SK-N-SH treated with all-trans-retinoic acid at 6 μM for 48 hours (cell line): Measurements from ENCODE around the gene DDB1.

Source experiments
- ATAC-seq: fragments of 200-7000 bp; cut with Tn5 transposase; 3 replicates; pipeline ENCODE4 v1.9.1; 2020; ENCODE audit warnings: mild to moderate bottlenecking, moderate library complexity
- ARNTL ChIP-seq: fragments of 450-650 bp; formaldehyde crosslinking; IDR thresholded peaks from 2 replicates; pipeline ENCODE4 v1.5.0; 2020; ENCODE audit warnings: low read depth, mild to moderate bottlenecking, moderate library complexity, borderline replicate concordance
- BACH2 ChIP-seq: fragments of 250-450 bp; sonication (Bioruptor Pico); IDR thresholded peaks from 2 replicates; pipeline ENCODE4 v1.9.0; 2021; ENCODE audit warnings: mild to moderate bottlenecking, borderline replicate concordance
- CREB5 ChIP-seq: fragments of 250-450 bp; sonication (Bioruptor Pico); IDR thresholded peaks from 2 replicates; pipeline ENCODE4 v1.5.1; 2020; ENCODE audit warnings: low read depth, mild to moderate bottlenecking, moderate library complexity
- CSDC2 ChIP-seq: fragments of 250-450 bp; sonication (Bioruptor Pico); IDR thresholded peaks from 2 replicates; pipeline ENCODE4 v1.5.0; 2020; ENCODE audit warnings: mild to moderate bottlenecking, moderate library complexity
- ESRRG ChIP-seq: fragments of 250-450 bp; sonication (Bioruptor Pico); IDR thresholded peaks from 2 replicates; pipeline ENCODE4 v1.6.1; 2021; ENCODE audit warnings: mild to moderate bottlenecking
- ISL1 ChIP-seq: fragments of 250-450 bp; sonication (Bioruptor Pico); IDR thresholded peaks from 2 replicates; pipeline ENCODE4 v2.1.2; 2022; ENCODE audit warnings: mild to moderate bottlenecking, moderate library complexity
- OSR1 ChIP-seq: fragments of 250-450 bp; sonication (Bioruptor Pico); IDR thresholded peaks from 2 replicates; pipeline ENCODE4 v1.8.0; 2022; ENCODE audit warnings: moderate library complexity, mild to moderate bottlenecking, inconsistent platforms
- PATZ1 ChIP-seq: fragments of 250-450 bp; sonication (Bioruptor Pico); IDR thresholded peaks from 2 replicates; pipeline ENCODE4 v1.8.0; 2020; ENCODE audit warnings: mild to moderate bottlenecking, moderate library complexity, borderline replicate concordance
- PPARA ChIP-seq: fragments of 250-450 bp; sonication (Bioruptor Pico); IDR thresholded peaks from 2 replicates; pipeline ENCODE4 v1.5.0; 2020; ENCODE audit warnings: mild to moderate bottlenecking, borderline replicate concordance
- RARB ChIP-seq: fragments of 250-450 bp; sonication (Bioruptor Pico); IDR thresholded peaks from 2 replicates; pipeline ENCODE4 v1.8.0; 2021; ENCODE audit warnings: mild to moderate bottlenecking, moderate library complexity
- SNAI2 ChIP-seq: fragments of 250-450 bp; sonication (Bioruptor Pico); IDR thresholded peaks from 2 replicates; pipeline ENCODE4 v1.5.0; 2020; ENCODE audit warnings: mild to moderate bottlenecking, moderate library complexity
- TCF4 ChIP-seq: fragments of 250-450 bp; sonication (Bioruptor Pico); IDR thresholded peaks from 2 replicates; pipeline ENCODE4 v1.8.0; 2021; ENCODE audit warnings: mild to moderate bottlenecking, moderate library complexity, borderline replicate concordance
- TOX ChIP-seq: fragments of 250-450 bp; sonication (Bioruptor Pico); IDR thresholded peaks from 2 replicates; pipeline ENCODE4 v1.8.0; 2021; ENCODE audit warnings: mild to moderate bottlenecking, moderate library complexity, borderline replicate concordance
- ZC3H10 ChIP-seq: fragments of 250-450 bp; sonication (Bioruptor Pico); IDR thresholded peaks from 2 replicates; pipeline ENCODE4 v1.5.1; 2021; ENCODE audit warnings: mild to moderate bottlenecking, moderate library complexity
- ZFP3 ChIP-seq: fragments of 250-450 bp; sonication (Bioruptor Pico); IDR thresholded peaks from 2 replicates; pipeline ENCODE4 v1.5.0; 2020; ENCODE audit warnings: mild to moderate bottlenecking, moderate library complexity
- ZFP30 ChIP-seq: fragments of 450-650 bp; formaldehyde crosslinking; IDR thresholded peaks from 2 replicates; pipeline ENCODE4 v1.5.0; 2022; ENCODE audit warnings: mild to moderate bottlenecking, moderate library complexity
- ZNF565 ChIP-seq: fragments of 450-650 bp; formaldehyde crosslinking; conservative IDR thresholded peaks from 2 replicates; pipeline ENCODE4 v1.5.0; 2020; ENCODE audit warnings: low read depth, mild to moderate bottlenecking, moderate library complexity
- ZNF70 ChIP-seq: fragments of 450-650 bp; formaldehyde crosslinking; IDR thresholded peaks from 2 replicates; pipeline ENCODE4 v1.5.0; 2020; ENCODE audit warnings: mild to moderate bottlenecking, moderate library complexity
- ZNF8 ChIP-seq: fragments of 450-650 bp; formaldehyde crosslinking; IDR thresholded peaks from 2 replicates; pipeline ENCODE4 v1.5.0; 2020; ENCODE audit warnings: mild to moderate bottlenecking, moderate library complexity
- TF ChIP-seq, protein P1 (sequence below): fragments of 250-450 bp; sonication (Bioruptor Pico); IDR thresholded peaks from 2 replicates; pipeline ENCODE4 v1.5.0; 2020; ENCODE audit warnings: mild to moderate bottlenecking, moderate library complexity
- TF ChIP-seq, protein P2 (sequence below): fragments of 250-450 bp; sonication (Bioruptor Pico); IDR thresholded peaks from 2 replicates; pipeline ENCODE4 v1.5.1; 2021; ENCODE audit warnings: mild to moderate bottlenecking, moderate library complexity

DDB1 gene

DNA sequence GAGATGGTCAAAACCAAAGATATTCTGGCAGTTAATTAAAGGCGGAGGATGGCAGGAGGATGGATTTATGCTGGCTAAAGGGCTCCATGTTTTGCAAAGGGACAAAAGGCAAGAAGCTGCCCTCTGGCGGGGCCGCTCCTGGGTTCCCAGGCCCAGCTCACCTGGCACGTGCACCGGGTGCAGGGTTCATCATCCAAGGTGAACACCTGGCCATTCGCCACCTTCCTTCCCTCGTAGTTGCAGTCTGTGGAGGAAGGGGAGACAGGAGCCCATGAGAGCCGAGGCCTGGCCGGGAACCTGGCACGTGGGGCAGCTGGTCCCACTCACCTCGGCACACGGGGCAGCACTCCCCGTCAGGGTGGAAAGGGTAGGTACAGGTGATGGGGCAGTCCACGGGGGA lies 68.1 kb downstream of the DDB1 start:
- no peak for ATAC-seq
- TF ChIP-seq ESRRG = no peak
- TF ChIP-seq ZNF70 (CRISPR knock-in tag) = no peak
- TF ChIP-seq CSDC2 = no peak
- TF ChIP-seq RARB (CRISPR knock-in tag) = no peak
- TF ChIP-seq, protein P1, sequence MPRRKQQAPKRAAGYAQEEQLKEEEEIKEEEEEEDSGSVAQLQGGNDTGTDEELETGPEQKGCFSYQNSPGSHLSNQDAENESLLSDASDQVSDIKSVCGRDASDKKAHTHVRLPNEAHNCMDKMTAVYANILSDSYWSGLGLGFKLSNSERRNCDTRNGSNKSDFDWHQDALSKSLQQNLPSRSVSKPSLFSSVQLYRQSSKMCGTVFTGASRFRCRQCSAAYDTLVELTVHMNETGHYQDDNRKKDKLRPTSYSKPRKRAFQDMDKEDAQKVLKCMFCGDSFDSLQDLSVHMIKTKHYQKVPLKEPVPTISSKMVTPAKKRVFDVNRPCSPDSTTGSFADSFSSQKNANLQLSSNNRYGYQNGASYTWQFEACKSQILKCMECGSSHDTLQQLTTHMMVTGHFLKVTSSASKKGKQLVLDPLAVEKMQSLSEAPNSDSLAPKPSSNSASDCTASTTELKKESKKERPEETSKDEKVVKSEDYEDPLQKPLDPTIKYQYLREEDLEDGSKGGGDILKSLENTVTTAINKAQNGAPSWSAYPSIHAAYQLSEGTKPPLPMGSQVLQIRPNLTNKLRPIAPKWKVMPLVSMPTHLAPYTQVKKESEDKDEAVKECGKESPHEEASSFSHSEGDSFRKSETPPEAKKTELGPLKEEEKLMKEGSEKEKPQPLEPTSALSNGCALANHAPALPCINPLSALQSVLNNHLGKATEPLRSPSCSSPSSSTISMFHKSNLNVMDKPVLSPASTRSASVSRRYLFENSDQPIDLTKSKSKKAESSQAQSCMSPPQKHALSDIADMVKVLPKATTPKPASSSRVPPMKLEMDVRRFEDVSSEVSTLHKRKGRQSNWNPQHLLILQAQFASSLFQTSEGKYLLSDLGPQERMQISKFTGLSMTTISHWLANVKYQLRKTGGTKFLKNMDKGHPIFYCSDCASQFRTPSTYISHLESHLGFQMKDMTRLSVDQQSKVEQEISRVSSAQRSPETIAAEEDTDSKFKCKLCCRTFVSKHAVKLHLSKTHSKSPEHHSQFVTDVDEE = no peak
- no peak for TF ChIP-seq TCF4
- no peak for TF ChIP-seq ZNF8 (CRISPR knock-in tag)
- no peak for TF ChIP-seq ARNTL (CRISPR knock-in tag)
- no peak for TF ChIP-seq ZFP30
- no peak for TF ChIP-seq ZC3H10
- TF ChIP-seq OSR1 (CRISPR knock-in tag) = no peak
- TF ChIP-seq, protein P2, sequence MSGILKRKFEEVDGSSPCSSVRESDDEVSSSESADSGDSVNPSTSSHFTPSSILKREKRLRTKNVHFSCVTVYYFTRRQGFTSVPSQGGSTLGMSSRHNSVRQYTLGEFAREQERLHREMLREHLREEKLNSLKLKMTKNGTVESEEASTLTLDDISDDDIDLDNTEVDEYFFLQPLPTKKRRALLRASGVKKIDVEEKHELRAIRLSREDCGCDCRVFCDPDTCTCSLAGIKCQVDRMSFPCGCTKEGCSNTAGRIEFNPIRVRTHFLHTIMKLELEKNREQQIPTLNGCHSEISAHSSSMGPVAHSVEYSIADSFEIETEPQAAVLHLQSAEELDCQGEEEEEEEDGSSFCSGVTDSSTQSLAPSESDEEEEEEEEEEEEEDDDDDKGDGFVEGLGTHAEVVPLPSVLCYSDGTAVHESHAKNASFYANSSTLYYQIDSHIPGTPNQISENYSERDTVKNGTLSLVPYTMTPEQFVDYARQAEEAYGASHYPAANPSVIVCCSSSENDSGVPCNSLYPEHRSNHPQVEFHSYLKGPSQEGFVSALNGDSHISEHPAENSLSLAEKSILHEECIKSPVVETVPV (CRISPR knock-in tag) = no peak
- no peak for TF ChIP-seq CREB5 (CRISPR knock-in tag)
- no peak for TF ChIP-seq PATZ1 (CRISPR knock-in tag)
- TF ChIP-seq TOX (CRISPR knock-in tag) = no peak
- TF ChIP-seq, all 23 proteins: peak for 0

DNA sequence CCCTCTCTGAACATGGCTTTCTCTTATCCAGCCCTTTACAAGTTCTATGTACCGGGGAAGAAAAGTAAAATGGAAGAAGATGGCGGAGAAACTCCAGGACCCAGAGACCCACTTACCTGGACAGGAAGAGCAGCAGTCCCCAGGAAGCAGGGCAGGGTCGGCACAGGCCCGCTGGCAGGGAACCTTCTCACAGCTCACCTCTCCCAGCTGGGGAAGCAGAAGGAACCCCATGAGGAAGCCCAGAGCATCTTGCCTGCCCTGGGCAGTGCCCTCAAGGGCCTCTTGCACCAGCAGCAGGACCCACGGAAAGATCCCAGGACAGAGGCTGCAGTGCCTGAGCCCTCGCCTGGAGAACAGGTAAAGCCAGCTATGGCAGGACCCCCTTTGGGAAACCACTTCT lies 68.5 kb downstream of the DDB1 start:
- TF ChIP-seq RARB (CRISPR knock-in tag) (no peak), OSR1 (CRISPR knock-in tag) (no peak), SNAI2 (CRISPR knock-in tag) (no peak), CREB5 (CRISPR knock-in tag) (no peak)
- TF ChIP-seq, all 23 proteins: peak for 0
- no peak for ATAC-seq

DNA sequence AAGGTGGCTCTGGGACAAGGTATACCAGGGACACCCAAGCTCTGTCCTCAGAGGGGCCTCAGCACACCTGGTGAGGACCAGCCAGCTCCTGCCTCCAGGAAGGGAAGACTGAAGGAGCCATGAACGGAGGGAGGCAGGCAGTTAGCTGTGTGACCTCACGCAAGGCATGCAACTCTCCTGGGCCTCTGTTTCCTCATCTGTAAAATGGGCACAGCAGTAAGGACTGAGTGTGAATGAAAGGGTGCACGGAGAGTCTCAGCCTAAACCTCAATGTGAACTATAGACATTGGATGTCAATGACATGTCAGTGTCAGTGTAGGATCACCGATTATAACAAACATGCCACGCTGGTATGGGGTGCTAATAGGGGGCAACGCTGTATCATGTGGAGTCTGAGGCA lies 73.5 kb downstream of the DDB1 start:
- ATAC-seq = no peak
- TF ChIP-seq SNAI2 (CRISPR knock-in tag) = no peak
- TF ChIP-seq ZFP3 (CRISPR knock-in tag) = no peak
- no peak for TF ChIP-seq PPARA (CRISPR knock-in tag)
- TF ChIP-seq, protein P2 (CRISPR knock-in tag) = no peak
- TF ChIP-seq ZNF565 (CRISPR knock-in tag) = no peak
- TF ChIP-seq ZC3H10 = no peak
- no peak for TF ChIP-seq ESRRG
- no peak for TF ChIP-seq ZNF70 (CRISPR knock-in tag)

- no peak for ATAC-seq
- TF ChIP-seq TCF4 = no peak
- TF ChIP-seq PPARA (CRISPR knock-in tag) = no peak
- TF ChIP-seq SNAI2 (CRISPR knock-in tag) = no peak
- TF ChIP-seq CREB5 (CRISPR knock-in tag) = no peak
- no peak for TF ChIP-seq ZC3H10
- no peak for TF ChIP-seq PATZ1 (CRISPR knock-in tag)
- TF ChIP-seq ESRRG = no peak
- TF ChIP-seq ISL1 (CRISPR knock-in tag) = no peak
- no peak for TF ChIP-seq BACH2 (CRISPR knock-in tag)
- no peak for TF ChIP-seq ZFP30
Measured at GRCh38 chr11:61258546-61258945, 74.4 kb downstream of the DDB1 start.
